Right hindlimb (tissue), 1 donor: ENCODE measurements around the gene NNT.
"Not testable (repeated sequence)": the region's sequence is repeated elsewhere in the genome, so short reads cannot be mapped to it uniquely, and the experiment has no call there.

Source experiments
- DNase-seq: peaks from one replicate; pipeline ENCODE4 v3.0.0-alpha.2; 2018

NNT gene

GRCh38 chr5:43674536-43674935, 71.6 kb downstream of the NNT start:
- DNase-seq = no peak

- DNase-seq = no peak
Measured at GRCh38 chr5:43675357-43675756, 72.4 kb downstream of the NNT start.

GRCh38 chr5:43676083-43676840, 73.3 kb downstream of the NNT start:
- no peak for DNase-seq

- DNase-seq = no peak
Measured at GRCh38 chr5:43677253-43677652, 74.3 kb downstream of the NNT start.

DNA sequence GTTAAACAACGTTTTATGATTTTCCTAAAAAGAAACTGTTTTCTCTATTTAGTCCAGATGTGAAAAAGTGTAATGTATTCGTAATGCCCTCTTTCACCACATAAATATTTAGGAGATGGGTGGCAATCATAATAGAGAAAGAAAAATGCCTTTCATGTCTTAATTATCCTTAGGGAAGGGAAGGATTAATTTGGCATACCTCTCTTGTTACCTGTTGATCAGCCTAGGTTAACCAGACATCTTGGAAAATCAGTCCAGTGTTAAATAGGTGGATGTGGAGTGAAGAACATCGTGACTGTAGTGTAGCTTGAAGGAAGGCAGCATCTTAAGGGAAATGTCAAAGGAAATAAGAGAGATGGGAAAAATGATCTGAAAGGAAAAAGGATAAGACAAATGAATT, 76.2 kb downstream of the NNT start:
- DNase-seq = no peak

- DNase-seq = no peak
Measured at GRCh38 chr5:43680286-43680685, 77.3 kb downstream of the NNT start.

DNA sequence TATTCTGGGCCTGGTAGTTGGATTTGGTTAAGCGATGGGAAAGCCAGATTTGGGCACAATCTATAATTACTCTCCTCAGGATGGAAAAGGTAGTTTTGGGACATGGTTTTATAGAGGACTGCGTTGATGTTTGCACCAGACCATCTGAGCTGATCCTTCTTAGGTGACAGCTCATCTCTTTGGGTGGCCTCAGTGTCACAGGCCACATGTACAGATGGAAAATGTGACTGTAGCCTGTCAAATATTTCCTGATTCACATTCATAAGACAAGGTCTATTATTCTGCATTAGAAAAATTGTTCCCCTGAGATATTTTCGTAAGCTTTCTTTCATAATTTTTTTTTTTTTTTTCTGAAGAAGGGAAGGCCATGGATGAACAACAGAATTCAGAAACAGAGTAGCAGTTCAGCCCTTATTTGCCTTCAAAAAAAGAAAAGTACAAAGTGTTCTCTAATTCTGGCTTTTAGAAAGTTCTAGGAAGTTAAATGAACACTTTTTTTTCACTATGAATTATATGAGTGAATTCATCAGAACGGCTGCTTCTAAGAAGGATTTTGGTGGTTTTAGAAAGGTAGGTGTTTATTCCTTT, 81.0 kb downstream of the NNT start:
- DNase-seq = no peak

GRCh38 chr5:43685252-43685950, 82.4 kb downstream of the NNT start:
- no peak for DNase-seq

GRCh38 chr5:43687275-43687674, 84.3 kb downstream of the NNT start:
- DNase-seq = no peak

DNA sequence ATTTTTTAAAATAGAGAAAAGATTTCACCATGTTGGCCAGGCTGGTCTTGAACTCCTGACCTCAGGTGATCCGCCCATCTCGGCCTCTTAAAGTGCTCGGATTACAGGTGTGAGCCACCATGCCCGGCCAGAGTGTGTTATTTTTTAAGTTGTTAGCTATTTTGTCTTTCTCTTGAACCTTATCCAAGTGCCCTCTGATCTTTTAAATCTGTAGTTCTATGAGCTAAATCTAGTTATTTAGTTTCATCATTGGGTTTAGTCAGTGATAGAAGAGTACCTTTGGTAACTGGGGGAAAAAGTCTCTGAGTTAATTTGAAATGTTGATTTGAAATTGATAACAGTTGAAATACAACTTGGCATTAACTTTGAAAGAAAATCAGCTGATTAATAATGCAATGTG, 88.3 kb downstream of the NNT start:
- DNase-seq = no peak

DNA sequence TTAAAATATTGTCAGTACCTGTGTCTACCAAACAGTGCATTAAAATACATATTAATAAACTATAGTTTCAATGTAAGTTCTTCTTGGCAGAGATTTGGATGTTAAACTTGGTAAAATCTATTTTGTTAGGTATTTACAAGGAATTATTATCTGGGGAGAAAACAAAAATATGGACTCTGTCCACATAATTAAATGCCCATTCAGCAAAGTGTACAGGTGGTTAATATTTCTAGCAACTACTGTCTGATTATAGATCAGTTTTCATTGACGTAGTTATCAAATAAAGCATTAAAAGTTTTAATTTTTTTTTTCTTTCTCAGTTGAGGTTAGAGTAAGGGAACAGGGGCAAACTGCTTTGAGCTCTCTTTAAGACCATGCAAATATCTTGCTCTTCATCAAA, 88.9 kb downstream of the NNT start:
- no peak for DNase-seq

DNA sequence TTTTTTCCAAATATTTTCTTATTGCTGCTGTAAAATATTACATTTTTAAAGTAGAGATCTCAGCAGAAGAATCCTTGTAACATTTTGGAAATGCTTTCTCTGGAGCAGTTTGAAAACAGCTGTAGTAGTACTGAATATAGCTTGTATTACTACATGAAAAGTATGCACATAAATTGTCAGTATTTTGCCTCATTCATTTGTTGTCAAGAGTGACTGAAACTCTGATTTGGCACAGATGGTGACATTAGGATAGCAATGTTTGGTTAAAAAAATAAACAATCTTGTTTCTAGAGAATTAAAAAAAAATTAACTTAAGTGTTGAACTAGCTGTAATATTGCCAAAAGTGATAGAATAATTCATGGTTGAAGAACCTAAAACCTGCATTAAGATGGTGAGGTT, 90.4 kb downstream of the NNT start:
- no peak for DNase-seq

- no peak for DNase-seq
Measured at GRCh38 chr5:43694027-43694426, 91.0 kb downstream of the NNT start.

- not testable (repeated sequence) for DNase-seq
Measured at GRCh38 chr5:43696444-43696843, 93.5 kb downstream of the NNT start.

GRCh38 chr5:43699910-43700309, 96.9 kb downstream of the NNT start:
- DNase-seq = no peak

- no peak for DNase-seq
Measured at GRCh38 chr5:43700601-43701000, 97.6 kb downstream of the NNT start.

- no peak for DNase-seq
Measured at GRCh38 chr5:43701227-43701626, 98.2 kb downstream of the NNT start.

DNA sequence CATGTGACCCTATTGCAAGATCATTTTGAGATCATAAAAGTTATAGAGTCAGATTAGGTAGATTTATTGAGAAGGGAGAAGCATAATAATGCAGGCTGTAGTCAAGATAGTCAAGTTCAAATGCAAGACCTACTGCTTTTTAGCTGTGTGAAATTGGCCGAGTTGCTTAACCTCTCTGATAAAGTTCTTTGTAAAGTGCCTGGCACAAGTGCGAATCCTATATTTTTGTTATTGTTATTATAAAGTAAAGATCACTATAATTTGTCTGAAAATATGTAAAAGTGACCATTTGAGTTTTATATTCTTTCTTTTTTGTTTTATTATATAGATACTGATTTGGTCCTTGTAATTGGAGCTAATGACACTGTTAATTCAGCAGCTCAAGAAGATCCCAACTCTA, 99.3 kb downstream of the NNT start:
- no peak for DNase-seq

- DNase-seq = no peak
Measured at GRCh38 chr5:43702815-43703214, 99.8 kb downstream of the NNT start.

DNA sequence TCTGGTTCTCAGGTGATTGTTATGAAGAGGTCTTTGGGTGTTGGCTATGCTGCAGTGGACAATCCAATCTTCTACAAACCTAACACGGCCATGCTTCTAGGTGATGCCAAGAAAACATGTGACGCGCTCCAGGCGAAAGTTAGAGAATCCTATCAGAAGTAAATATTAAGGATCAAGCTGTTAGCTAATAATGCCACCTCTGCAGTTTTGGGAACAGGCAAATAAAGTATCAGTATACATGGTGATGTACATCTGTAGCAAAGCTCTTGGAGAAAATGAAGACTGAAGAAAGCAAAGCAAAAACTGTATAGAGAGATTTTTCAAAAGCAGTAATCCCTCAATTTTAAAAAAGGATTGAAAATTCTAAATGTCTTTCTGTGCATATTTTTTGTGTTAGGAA, 101.3 kb downstream of the NNT start:
- DNase-seq = no peak

DNA sequence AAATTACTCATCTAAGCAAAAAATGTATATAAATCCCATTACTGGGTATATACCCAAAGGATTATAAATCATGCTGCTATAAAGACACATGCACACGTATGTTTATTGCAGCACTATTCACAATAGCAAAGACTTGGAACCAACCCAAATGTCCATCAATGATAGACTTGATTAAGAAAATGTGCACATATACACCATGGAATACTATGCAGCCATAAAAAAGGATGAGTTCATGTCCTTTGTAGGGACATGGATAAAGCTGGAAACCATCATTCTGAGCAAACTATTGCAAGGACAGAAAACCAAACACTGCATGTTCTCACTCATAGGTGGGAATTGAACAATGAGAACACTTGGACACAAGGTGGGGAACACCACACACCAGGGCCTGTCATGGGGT, 103.6 kb downstream of the NNT start:
- DNase-seq = not testable (repeated sequence)

- no peak for DNase-seq
Measured at GRCh38 chr5:43711496-43711895, 108.5 kb downstream of the NNT start.

DNA sequence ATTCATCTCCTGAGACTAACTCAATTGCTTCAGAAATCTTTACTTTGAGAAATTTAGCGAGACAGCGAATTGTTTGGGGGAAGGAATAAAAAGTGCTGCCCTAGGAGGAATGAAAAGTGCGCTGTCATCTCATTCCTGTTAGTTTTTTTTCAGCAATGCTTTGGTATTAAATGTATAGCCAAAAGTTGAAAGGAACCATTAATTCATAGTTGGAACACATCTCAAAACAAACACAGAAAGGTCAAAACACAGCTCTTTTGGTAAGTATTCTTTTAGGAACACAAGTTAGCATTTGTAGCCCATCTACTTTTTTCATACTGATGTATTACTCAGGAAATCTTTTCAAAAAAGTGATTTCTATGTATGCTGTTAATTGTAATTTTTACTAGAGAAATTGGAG, 109.1 kb downstream of the NNT start:
- no peak for DNase-seq

DNA sequence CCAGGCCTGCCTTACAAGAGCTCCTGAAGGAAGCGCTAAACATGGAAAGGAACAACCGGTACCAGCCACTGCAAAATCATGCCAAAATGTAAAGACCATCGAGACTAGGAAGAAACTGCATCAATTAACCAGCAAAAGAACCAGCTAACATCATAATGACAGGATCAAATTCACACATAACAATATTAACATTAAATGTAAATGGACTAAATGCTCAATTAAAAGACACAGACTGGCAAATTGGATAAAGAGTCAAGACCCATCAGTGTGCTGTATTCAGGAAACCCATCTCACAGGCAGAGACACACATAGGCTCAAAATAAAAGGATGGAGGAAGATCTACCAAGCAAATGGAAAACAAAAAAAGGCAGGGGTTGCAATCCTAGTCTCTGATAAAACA, 116.8 kb downstream of the NNT start:
- DNase-seq = not testable (repeated sequence)
